HG03432 (cell line): Measurements from ENCODE around the gene ADARB2.
"Not testable (repeated sequence)": the region's sequence is repeated elsewhere in the genome, so short reads cannot be mapped to it uniquely, and the experiment has no call there.

Source experiments
- ATAC-seq: cut with Tn5 transposase; IDR thresholded peaks from one replicate; pipeline ENCODE4 v1.9.1; 2021; ENCODE audit warnings: mild to moderate bottlenecking, moderate library complexity; ENCODE audit not compliant: unreplicated experiment

ADARB2 gene

DNA sequence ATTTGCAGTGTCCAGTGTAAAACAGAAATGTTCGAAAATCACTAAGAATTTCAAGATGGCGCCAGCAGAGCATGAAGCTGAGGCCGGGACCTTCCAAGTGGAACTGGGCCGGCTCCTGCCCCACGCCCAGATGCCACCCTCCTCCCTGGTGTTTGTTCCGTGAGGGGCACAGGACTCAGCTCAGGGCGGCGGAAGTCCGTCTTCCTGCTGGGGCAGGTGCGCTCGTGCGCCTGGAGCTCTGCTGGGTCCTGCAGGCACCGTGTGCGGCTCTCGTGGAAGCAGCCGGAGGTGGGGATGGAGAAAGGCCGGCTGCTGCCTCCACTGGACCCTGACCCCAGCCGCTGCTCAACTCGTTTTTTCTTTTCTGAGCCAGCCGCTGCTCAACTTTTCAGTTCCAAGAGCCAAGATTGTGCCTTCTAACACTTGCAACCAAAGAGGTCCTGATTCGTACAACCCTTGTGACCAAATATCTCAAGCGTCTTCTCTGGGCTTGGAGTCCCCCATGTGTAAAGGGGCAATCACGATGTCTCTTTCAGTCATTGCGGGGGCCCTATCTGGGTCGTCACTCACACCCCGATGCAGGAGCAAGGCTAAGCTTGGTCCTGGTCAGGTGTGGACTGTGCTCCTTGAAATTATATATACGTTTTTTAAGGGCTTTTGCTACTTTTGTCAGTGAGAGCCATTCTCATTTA, 334.4 kb downstream of the ADARB2 start:
- no peak for ATAC-seq

DNA sequence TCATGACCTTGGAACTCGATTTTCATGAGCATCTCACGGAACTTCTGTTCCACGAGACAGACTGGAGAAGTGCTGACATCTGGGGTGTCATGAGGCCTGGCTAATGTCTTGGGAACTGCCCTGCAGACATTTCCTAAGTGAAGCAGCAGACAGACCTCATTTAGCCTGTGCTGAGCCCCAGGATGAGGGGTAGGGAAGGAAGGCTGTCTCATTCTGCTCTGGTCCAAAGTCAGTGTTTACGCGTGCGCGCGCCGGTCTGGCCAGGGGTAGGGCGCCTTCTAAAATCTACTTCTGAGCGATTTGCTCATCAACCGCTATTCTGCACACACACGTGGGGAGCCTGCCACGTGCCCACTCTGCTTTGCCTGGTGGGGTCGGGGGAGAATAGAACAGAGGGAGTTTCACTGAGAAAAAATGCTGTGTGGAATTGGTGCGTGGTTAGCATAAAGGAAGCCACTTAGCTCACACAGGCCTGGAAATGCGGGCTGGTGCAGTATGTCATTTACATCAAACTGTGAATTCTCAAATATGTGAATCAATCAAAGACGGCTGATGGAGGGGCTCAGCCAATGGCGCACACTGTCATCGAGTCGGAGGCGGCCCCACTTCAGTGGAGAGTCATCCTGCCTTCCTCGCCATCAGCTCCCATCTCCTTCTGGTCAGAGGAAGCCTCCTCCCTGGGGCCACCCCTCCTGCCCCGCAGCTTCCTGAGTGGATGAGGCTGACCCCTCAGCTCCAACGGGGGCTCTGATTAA, 335.1 kb downstream of the ADARB2 start:
- ATAC-seq = no peak

DNA sequence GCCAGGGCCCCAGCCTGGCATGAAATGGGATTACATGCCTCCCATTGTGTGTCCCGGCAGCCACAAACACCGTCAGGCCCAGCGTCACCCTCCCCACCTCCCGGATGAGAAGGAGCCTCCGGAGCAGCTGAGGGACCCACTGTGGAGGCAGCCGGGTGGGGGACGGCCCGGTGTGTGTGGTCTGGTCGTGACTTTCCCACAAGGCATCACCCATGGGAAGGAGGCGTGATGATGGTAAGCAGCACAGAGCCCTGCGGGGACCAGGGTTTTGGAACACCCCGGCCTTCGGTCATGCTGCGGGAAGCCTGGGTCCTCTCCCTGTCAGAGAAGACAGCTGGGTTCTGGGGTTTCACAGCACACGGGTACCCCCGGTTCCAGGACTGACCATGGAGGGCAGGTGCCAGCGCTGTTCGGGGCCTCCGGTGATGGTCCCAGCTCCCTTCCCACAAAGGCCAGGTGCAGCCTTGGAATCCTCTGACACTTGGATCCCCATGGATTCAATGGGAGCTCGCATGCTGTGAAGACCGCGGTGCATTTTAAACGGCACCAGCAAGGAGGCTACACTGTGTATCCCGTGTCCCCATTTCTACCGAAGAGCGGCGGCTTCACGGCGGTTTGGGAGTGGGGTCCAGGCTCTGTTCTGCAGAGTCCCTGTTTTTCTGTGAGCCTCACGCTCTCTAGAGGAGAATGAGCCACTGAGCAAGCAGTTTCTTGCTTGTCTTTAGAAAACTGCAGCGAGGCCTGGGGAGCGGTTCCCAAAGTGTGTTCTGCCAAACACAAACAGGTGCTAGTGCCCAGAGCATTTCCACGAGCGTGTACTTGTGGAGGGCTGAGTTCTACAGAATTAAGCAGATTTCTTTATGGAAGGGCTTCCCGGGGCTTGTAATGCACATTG, 336.0 kb downstream of the ADARB2 start:
- ATAC-seq = no peak

DNA sequence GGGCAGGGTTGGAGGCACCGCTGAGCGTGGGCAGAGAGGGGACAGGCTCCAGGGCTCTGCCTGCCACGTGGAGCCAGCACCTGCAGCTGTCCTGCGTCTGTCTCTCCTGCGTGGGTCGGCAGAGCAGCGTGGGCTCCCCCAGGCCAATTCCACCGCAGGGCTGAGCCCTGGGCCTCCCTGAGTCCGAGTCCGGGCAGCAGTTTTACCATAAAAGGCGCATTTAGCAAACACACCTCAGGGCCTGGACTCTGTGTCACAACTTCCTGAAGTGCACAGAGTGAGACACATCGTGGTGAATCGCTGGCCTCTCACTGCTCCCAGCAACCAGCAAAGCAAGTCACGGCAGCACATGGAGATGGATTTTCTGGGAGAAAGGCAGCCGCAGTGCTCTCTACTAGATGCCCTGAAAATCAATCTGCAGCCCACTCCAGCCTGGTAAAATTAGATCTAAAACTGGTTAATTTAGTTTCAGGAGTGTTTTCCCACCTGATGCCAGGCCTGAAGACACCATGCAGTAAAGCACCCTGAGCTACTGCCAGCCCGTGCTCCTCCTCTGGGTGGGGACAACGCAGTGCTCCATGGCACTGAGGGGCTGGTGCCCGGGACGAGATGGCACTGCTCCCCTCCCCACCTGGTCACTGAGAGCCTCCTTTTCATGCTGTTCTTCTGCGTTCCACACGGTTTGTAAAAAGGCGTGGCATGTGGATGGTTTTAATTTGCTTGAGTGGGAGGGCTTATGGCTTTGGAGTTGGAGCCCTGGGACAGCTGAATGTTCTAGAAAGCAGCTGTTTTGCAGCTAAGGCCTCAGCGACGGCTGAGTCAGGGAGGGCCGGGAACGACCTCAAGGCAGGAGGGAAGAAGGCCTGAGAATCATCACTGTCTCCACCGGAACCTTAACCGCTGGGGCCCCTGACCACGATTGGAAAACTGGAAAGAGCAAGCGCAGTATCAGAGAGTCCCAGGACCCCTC, 336.9 kb downstream of the ADARB2 start:
- ATAC-seq = no peak

DNA sequence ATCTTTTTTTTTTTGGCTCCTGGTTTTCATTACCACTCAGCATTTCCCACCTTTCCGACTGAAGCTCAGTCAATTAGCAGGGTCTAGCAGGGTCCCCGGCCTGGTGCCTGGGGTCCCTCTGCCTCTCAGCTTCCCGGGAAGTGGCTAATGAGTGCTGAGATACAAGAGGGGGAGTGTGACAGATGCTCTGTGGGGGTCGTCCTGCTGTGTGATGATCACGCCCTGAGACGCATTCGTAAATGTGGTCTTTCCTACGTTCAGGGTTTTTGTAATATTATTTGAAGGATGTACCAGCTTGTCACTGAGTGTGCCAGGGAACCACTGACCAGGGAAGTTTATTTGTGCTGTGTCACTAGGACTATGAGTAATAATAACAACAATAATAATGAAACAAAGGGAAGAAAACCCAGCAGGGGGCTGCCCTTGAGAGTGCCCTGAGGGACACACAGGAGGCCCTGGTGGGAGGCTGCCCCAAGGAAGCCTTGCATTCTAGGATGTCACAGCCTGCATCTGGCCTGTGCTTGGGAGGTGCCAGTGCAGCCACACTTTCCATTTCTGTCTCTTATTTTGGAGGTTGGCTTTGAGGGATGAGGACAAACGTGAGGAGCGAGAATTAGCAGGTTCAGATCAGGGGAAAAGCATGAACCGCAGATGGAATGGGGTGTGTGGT, 337.8 kb downstream of the ADARB2 start:
- no peak for ATAC-seq

DNA sequence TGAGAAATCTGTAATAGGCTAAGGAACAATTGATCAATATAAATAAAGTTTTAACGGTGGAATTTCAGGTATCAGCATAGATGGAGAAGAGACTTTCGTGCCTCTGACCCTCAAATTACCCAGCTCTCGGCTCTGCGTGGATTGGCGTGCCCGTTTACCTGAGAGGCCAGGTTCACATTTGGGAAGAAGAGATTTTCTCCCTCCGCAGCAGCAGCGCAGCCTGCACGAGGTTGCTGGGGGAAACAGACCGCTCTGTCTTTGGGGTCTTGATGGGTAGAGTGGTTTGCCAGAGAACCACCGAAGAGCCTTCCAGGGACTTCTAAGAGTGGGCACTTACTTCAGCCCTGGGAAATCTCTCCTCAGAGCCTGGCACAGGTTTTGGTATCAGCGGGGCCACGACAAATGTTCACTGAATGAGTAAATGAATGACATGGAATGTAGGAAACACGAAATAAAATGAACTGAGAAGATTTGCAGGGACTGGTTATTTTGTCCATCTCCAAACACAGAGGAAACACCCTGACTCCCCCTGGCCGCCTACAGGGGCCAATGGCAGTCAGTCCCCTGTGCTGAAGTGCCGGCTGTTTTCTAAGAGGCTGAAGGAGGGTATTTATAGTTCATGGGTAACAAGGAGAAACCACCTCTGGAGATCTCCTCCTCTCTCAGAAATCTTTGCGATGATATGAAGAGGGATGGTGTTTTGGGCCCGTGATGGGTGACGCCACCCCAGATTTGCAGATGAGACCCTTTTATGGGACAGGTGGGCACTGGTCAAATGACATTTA, 338.5 kb downstream of the ADARB2 start:
- ATAC-seq = no peak

DNA sequence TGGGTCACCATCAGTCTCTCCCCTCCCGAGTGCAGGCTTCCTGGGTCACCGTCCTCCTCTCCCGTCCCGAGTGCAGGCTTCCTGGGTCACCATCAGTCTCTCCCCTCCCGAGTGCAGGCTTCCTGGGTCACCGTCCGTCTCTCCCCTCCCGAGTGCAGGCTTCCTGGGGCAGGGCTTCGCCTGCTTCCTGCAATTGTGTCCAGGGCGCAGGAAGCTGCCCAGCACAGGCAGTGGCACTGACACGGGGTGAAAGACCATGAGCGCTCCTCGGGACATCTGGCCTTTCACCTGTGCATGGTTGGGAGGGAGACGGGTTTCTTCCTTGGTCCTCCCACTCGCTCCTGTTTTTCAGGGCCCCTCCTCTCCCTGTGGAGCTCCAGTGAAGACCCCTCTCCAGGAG, 339.2 kb downstream of the ADARB2 start:
- ATAC-seq = not testable (repeated sequence)

DNA sequence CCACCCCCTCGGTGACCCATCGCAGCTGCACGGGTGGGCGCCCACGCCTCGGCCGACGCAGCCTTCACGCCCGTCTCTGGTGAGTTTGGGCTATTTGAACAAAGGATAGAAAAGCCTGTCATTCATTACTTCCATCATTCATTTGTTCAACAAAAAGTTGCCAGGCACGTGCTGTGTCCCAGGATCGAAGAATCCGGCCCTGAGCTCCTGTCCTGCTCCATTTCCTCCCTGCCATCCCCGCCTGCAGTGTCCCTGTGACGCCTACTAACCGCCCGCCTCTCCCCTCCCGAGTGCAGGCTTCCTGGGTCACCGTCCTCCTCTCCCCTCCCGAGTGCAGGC, 341.1 kb downstream of the ADARB2 start:
- ATAC-seq = no peak

DNA sequence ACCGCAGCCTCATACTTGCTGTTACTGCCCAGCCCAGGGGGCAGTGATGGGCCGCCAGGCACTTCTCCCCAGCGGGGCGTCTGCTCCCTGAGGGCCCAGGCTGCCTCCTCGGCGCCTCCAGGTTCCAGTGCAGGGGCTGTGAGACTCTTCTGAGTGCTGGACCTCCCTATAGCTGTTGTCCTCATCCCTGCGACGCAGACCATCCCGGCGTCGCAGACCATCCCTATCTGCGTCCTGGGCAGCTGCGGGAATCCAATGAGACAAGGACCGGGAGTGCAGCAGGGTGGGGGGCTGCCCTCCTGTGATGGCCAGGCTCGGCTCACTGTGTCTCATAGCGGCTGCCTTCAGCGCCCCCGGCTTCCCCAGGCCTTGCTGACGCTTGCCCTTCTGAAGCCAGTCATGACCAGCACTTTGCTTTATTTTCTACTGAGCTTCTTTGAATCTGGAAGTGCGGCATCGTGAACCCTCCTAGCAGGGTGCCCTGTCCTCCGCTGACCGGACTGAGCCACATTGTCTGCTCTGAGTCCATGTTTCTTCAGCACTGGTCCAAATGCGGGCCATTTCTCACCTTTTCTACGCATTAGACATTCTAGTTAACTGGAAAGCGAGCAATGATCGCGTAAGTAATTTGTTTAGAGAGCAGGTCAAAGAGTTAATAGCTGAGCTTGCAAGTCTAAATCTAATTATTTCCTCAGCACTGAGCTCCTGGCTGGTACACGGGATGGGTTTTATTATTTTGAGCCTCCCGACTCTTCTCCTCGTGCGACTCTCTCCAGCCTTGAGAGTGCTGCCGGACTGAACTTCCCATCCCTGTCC, 341.6 kb downstream of the ADARB2 start:
- no peak for ATAC-seq

DNA sequence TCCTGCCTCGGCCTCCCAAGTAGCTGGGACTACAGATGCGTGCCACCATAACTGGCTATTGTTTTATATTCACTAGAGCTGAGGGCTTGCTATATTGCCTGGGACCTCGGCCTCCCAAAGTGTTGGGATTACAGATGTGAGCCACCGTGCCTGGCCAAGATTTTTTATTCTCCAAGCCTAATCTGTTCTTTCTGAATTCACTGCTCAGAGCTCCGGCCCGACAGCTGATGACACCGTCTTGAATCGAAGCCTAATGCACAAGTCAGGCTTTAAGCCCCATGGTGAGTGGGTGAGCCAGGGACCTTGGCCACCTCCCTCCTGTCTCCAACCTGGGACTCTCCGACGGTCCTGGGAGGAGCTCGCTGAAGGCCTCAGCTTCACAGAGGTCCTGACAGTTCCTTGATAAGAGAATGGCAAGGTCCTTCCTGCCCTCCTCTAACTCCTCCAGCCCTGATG, 342.3 kb downstream of the ADARB2 start:
- no peak for ATAC-seq

DNA sequence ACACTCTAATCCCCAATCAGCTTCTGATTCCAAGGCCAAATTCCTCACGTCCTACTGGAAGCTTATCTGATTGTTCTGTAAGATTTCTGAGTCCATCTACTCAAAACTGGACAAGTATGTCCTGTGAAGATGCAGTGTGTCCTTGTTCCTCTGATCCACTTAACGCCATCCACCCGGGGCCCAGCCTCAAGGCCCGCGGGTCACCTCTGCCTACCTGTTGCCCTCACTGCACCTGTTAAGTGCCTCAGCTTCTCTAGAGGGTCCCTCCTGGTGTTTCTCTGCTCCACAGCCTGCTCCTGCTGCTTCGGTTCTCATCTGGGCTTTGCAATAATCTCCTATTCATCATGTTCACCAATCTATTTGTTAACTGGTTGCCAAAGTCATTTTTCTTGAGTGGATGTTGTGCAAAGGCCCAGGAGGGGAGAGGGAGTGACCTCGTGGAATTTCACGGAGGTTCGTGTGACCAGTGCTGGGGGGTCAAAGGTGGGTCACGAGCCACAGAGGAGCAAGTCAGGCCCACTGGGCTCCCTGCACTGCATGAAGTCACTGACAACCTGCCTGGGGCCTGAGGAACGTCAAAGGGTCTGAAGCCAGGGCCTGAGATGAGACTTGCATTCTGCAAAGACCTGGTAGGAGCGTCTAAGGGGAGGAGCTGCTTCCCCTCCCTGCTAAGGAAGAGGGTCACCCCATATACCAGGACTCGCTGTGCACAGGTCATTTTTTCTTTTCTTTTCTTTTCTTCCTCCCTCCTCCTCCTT, 343.0 kb downstream of the ADARB2 start:
- no peak for ATAC-seq

DNA sequence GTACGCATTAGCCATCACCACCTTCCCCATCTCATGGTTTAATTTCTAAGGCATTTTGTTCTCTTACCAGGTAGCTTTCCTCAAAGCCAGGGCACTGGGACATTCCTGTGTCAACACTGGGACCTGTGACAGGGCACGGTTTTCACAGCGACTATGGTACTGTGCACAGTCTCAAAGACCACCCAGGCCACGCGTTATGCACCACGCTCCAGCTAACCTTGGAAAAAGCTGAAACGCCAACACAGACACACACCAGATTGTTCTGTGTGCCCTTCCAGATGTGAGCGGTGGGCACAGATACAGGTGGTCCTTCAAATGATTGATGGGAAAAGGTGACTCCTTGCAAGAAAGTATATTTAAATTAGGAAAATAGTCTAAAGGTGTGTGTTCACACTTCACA, 343.8 kb downstream of the ADARB2 start:
- ATAC-seq = no peak

DNA sequence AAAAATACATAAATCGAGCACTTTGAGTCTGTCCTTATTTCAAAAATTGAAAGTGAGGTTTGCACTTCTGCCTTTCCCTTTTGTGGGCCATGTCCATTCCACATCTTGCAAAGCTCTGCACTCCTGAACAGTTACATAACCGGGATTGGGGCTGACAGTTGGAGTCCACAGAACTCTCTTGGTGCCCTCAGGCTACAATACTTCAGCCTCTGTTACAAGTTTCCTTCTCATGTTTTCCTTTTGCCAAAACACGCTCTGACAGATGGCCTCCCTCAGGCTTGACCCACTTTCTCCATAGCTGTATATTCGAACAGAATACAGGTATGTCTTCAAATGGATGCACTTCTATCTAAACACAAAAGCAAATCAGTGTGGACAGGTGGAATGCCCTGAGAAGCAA, 345.2 kb downstream of the ADARB2 start:
- ATAC-seq = no peak

DNA sequence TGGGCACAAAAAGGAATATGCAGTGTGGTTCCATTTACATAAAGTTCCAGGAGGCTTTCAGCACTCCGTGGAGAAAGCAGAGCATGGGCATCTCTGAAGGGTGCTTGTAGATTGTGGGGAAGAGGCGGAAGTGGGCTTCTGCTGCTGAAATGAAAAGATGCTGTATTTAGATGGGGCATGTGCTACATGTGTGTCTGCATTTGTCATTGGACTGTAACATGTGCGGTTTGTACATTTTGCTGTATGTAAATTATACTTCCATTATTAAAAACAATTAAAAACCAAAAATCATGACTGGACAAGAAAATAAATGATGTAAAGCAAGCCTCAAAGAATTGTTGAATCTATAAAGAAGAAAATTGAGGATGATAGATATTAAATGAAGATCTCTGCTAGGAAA, 347.1 kb downstream of the ADARB2 start:
- no peak for ATAC-seq

DNA sequence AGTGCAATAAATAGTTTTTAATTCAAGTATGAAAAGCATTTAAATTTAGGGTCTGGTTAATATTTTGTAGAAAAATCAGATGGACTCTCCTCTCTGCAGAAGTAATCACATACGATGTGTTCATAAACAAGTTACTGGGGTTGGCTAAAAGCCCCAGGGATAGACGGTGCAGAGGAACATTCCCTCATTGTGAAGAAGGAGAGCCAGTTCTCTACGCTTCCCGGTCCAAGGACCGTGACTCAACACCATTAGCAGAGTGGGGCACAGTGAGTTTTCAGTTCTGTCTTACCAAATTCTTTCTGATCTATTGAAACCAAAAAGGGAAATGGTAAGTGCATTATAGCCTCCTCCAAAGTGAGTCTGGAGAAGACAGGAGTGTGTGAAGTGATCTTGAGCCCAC, 353.3 kb downstream of the ADARB2 start:
- no peak for ATAC-seq

DNA sequence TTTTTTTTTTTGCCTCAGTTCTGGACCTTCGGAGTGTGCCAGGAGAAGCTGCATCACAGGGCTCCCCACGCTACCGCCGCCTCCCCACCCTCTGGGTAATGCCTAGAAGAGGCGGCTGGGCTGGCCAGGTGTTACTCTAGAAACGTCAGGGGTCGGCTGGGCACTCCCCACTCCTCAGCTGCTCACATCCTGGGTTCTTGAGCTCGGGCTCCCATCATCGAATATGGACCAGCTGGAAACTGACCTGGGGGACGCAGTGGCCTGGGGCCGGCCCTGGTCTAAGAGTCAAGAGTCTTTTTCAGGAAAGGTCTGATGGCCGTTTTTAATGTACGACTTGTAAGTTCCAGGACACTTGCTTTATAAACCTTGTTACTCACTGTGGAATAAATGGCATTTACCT, 354.6 kb downstream of the ADARB2 start:
- no peak for ATAC-seq

DNA sequence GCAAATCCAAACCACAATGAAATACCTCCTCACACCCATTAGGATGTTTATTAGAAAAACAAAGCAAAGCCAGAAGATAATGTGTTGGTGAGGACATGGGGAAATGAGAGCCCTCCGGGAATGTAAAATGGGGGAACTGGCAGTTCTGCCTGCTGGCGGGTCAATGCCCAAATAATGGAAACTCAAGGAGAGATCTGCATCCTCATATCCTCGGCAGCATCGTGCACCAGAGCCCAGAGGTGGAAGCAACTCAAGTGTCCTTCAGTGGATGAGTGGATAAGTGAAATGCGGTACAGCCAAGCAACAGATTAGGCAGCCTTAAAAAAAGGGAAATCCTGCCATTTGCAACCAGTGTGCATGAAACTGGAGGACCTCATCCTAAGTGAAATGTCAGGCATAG, 356.0 kb downstream of the ADARB2 start:
- ATAC-seq = no peak
